ENCODE data around the gene EML4.
"Not testable (repeated sequence)": the region's sequence is repeated elsewhere in the genome, so short reads cannot be mapped to it uniquely, and the experiment has no call there.

Gene EML4

GRCh38 chr2:42351864-42352263 lies 182.7 kb downstream of the EML4 start:
- no peak for DNase-seq (ENCODE audit: low read depth in 2 of 2)

GRCh38 chr2:42353792-42354429 lies 184.8 kb downstream of the EML4 start:
- no peak for DNase-seq (ENCODE audit: low read depth in 2 of 2)

- no peak for DNase-seq (ENCODE audit: low read depth in 2 of 2)
Observed at GRCh38 chr2:42359304-42359964, 190.3 kb downstream of the EML4 start.

GRCh38 chr2:42359965-42360483 lies 190.9 kb downstream of the EML4 start:
- DNase-seq (ENCODE audit: low read depth in 2 of 2): no peak

GRCh38 chr2:42360493-42360889 lies 191.3 kb downstream of the EML4 start:
- DNase-seq (ENCODE audit: low read depth in 2 of 2): no peak

GRCh38 chr2:42360890-42361727 lies 192.0 kb downstream of the EML4 start, which contains the start of gene COX7A2L:
Gene COX7A2L, minus strand, starts transcription at chr2:42361217. Its CDS starts 56 bp downstream, at chr2:42361161.
- DNase-seq (ENCODE audit: low read depth in 2 of 2): peak; percentile 92 to 94

- DNase-seq (ENCODE audit: low read depth in 2 of 2): no peak
Observed at GRCh38 chr2:42361728-42362283, 192.7 kb downstream of the EML4 start.

GRCh38 chr2:42363413-42363812 lies 194.3 kb downstream of the EML4 start:
- DNase-seq (ENCODE audit: low read depth in 2 of 2): no peak

GRCh38 chr2:42364658-42365057 lies 195.5 kb downstream of the EML4 start:
- DNase-seq (ENCODE audit: low read depth in 2 of 2): no peak

- no peak for DNase-seq (ENCODE audit: low read depth in 2 of 2)
Observed at GRCh38 chr2:42366411-42366810, 197.3 kb downstream of the EML4 start.

GRCh38 chr2:42367835-42368234 lies 198.7 kb downstream of the EML4 start:
- DNase-seq (ENCODE audit: low read depth in 2 of 2): no peak

- DNase-seq (ENCODE audit: low read depth in 2 of 2): no peak
Observed at GRCh38 chr2:42368817-42369531, 199.8 kb downstream of the EML4 start.

GRCh38 chr2:42369532-42370229 lies 200.5 kb downstream of the EML4 start:
- DNase-seq (ENCODE audit: low read depth in 2 of 2): no peak

- DNase-seq (ENCODE audit: low read depth in 2 of 2): no peak
Observed at GRCh38 chr2:42371611-42372473, 202.7 kb downstream of the EML4 start.

- no peak for DNase-seq (ENCODE audit: low read depth in 2 of 2)
Observed at GRCh38 chr2:42372474-42373200, 203.5 kb downstream of the EML4 start.

- DNase-seq (ENCODE audit: low read depth in 2 of 2): no peak
Observed at GRCh38 chr2:42376758-42377157, 207.6 kb downstream of the EML4 start.

GRCh38 chr2:42378415-42378814 lies 209.3 kb downstream of the EML4 start:
- DNase-seq (ENCODE audit: low read depth in 2 of 2): no peak

- DNase-seq (ENCODE audit: low read depth in 2 of 2): not testable (repeated sequence)
Observed at GRCh38 chr2:42380026-42380425, 210.9 kb downstream of the EML4 start.

- DNase-seq (ENCODE audit: low read depth in 2 of 2): no peak
Observed at GRCh38 chr2:42382144-42382543, 213.0 kb downstream of the EML4 start.

Data from activated CD8-positive, alpha-beta memory T cell treated with anti-CD3 and anti-CD28 coated beads for 4 hours (primary cell).